Measurements from ENCODE around the gene FRG2.
"Not testable (repeated sequence)": the region's sequence is repeated elsewhere in the genome, so short reads cannot be mapped to it uniquely, and the experiment has no call there.

FRG2 gene

DNA sequence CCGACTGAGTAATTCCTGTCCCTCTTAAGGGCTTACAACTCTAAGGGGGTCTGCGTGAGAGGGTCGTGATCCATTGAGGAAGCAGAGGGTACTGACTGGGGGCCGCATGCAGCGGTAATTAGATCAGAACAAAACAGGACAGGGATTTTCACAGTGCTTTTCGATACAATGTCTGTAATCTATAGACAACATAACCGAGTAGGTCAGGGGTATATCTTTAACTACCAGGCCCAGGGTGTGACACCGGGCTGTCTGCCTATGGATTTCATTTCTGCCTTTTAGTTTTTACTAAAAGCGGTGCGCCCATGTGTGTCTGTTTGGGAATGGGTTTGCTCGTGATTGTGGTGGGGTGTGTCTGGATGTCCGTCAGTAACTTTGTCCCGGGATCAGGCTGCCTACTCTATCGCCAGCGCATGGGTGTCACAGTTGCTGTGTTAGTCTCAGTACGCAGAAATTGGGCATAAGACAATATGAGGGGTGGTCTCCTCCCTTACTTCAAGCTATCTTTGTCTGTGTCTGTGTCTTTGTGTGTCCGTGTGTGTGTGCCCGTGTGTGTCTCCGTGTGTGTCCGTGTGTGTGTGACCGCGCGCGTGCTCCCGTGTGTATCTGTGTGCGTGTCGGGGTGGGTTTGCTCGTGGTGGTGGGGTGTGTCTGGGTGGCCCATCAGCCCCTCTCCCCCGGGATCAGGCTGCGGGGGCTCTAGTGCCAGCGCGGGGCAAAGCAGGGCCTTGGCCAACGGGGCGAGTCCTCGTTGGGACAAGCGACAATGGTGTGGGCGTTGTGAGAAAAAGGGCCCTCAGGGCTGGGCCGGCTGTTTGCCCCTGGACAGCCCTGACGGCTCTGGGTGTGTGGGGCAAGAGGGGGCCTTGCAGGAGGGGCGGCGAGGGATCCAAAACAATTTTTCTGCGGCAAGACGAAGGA, 10.4 kb downstream of the FRG2 start:
- DNase-seq (ENCODE audit: low spot score): no peak

DNA sequence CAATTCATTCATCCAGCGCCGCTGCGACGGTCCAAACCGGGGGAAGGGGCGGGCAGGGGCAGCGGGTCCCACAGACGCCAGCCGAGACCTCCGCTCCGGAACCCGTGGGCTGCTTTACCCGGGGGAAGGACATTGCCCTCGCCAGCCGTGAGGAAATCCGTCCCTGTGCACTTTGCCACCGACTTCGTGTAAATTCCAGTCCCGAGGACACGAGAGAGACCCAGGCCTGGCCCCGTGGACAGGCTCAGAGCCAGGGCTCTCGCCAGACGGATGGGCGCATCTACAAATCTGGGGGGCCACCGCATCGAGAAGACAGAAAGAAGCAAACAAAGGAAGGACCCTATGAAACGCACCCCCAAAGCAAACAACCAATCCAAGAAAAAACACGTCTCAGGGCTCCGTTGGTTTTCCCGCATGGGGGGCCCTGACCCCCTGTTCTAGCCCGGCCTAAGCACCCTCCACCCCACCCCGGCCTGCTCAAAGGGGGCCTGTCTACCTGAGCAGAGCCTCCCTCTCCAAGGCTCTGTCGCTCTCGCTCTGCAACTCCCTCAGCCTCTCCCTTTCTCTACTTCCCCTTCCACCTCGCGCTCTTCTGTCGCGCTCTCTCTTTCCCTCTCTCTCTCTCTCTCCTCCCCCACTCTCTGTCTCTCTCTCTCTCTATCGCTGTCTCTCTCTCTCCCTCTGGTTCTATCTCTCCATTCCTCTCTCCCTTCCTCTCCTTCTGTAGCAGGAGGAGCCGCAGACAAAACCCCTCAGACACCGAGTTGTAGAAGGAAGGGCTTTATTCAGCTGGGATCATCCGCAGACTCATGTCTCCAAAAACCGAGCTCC, 11.3 kb downstream of the FRG2 start:
- DNase-seq (ENCODE audit: low spot score): no peak

DNA sequence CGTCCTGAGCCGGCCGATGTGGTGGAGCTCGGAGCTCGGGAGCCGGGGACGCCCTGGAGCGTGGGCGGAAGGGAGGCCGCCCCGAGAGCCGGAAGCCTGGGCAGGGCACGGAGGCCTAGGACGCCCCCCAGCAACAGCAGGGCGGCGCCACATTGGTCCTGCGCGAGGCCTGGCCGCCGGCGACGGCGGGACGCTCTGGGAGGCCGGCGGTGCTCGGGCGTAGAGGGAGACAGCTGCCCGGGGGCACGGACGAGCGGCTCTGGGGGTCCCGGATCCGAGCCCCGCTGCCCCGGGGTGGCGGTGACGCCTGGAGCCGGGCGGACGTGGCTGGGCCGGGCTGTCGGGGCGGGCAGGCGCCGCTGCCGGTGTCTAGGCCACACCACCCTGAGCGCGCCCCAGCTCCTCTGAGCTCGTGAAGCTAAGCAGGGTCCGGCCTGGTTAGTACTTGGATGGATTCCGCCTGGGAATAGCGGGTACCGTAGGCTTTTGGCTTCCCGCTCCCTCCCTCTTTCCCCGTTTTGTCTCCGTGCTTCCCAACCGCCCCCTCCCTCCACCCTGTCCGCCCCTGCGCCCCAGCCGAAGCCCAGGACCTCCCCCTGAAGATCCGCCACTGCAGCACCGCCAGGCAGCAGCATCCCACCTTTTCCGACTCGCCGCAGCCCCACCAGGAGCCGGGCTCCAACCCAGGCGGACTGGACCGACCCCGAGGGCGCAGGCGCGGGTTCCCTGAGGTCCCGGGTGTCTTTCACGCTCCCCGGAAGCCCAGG, 12.1 kb downstream of the FRG2 start:
- peak; percentile 37 for DNase-seq (ENCODE audit: low spot score)

DNA sequence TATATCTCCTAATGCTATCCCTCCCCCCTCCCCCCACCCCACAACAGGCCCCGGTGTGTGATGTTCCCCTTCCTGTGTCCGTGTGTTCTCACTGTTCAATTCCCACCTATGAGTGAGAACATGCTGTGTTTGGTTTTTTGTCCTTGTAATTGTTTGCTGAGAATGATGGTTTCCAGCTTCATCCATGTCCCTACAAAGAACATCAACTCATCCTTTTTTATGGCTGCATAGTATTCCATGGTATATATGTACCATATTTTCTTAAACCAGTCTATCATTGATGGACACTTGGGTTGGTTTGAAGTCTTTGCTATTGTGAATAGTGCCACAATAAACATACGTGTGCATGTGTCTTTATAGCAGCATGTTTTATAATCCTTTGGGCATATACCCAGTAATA, 37.1 kb downstream of the FRG2 start:
- not testable (repeated sequence) for DNase-seq (ENCODE audit: low spot score)

DNA sequence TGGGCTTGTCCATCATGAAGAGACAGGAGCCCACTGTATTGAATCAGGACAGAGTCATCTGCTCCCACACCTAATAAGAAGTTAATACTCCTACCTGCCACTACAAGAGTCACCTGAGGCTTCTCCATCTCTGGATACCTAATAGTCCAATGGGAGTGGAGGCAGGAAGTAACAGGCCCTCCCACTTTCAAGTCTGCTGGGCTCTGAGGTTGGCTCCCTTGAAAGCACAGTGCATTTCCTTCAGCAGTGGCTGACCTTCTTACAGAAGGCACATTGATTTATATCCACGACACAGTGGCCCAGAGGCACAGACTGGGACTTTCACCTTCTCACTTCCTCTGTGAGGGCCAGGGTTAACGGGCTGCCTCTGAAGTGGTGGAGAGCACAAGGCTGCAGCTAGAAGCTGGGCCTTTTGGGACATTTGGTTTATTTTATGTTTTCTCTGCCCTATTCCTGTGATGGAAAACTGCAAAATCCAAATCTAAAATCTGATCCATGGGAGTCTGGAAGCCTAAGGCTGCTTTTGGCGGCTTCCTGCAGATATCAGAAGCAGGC, 38.1 kb downstream of the FRG2 start:
- DNase-seq (ENCODE audit: low spot score): no peak

DNA sequence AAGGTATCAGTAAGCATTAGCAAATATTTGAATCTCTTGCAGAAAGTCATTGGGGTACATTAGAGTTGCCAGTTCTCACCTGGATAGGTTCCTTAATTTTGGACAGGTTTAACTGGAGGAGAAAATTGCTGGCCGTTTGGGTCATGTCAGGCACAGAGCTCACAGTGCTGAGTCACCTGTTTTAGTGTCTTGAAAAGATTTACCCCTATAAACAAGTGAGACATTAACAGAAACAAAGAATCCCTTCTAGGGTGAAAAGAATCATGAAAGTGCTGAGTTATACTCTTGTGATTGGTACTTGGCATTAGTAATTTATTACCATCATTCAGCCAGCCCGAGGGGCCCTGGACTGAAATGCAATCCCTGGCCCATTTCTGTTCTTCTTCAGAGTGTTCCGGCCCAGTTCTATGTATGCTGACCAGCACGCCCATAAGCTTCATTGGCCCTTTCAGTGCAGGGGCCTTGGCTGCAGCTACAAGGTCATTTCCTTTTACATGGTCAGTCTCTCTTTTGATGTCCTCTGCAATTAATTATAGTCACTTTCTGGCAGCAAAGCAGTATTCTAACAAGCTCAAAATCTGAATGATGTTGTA, 41.3 kb downstream of the FRG2 start:
- DNase-seq (ENCODE audit: low spot score): not testable (repeated sequence)

DNA sequence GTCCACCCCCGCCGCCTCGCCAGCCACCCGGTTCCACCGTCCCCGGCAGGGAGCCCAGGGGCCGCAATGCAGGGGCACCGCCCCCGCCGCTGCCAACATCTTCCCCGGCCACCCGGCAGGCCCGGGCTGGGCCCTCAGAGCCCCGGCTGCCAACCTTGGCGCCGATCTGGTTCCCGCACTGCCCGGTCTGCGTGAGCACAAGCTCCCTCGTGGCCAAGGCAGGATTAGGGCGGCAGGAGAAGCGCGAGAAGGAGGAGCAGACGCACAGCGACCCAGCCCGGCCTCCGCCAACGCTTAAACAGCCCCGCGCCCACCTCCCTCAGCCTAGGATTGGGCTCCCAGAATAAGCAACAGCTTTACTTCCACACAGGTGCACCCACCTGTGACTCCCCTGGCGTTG, 42.4 kb downstream of the FRG2 start:
- DNase-seq (ENCODE audit: low spot score): not testable (repeated sequence)

DNA sequence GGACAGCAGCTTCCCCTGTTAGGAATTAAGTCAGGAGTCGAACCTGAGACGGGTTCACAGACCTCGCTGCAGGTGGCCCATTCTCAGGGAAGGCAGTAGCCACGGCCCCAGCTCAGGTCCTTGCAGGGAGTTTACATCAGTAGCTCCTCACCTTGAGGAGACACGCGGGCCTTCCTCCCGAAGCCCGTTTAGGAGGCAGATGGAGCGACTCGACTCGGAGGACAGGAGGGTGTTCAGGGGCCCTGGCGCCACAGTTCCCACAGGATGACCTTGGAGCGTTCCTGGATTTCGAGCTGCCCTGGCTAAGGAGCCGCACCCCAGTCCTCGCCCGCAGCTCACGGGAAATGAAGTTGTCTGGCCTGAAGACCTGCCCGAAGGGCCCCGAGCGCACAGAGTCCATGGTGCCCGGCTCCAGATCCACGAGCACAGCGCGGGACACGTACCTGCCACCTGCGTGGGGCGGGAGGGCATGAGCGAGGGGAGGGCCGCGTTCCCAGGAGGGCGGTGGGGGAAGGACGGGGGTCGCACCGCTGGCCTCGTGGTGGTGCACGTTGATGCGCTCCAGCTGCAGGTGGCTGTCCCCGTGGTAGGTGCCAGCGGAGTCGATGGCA, 43.0 kb downstream of the FRG2 start:
- not testable (repeated sequence) for DNase-seq (ENCODE audit: low spot score)

DNA sequence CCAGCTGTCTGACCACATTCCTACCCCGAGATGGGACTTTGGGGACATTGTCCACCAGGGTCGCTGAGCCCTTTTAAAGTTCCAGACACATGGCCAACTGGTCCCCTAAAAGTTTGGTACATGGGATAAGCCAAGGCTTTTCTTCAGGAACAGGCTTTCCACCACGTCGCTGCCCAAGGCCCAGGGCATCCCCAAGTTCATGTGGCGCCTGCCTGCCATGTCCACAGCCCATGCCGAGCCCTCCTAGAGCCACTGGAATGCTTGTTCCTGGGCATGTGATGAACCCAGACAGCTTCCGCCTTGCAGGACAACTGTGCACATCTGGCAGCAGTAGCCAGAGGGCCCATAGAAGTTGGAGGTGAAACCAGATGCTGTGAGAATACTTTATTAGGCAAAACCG, 45.1 kb downstream of the FRG2 start:
- no peak for DNase-seq (ENCODE audit: low spot score)

DNA sequence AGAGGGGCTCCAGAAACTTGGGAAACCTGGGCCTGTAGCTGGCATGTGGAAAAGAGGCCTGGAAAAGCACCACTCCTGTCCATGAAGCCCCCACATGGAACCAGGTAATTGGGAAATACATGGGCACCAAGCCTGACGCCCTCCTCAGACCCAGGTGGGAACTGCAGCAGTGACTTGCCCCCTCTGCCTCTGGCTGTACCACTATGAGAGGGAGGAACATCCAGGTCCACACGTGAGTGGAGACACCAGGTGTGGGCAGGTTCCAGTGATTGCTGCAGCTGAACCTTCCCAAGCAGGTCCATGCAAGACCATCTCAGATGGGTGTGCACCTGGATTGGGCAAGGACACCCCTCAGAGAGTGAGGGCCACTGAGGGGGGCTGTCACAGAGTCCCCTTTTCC, 46.8 kb downstream of the FRG2 start:
- DNase-seq (ENCODE audit: low spot score): not testable (repeated sequence)

DNA sequence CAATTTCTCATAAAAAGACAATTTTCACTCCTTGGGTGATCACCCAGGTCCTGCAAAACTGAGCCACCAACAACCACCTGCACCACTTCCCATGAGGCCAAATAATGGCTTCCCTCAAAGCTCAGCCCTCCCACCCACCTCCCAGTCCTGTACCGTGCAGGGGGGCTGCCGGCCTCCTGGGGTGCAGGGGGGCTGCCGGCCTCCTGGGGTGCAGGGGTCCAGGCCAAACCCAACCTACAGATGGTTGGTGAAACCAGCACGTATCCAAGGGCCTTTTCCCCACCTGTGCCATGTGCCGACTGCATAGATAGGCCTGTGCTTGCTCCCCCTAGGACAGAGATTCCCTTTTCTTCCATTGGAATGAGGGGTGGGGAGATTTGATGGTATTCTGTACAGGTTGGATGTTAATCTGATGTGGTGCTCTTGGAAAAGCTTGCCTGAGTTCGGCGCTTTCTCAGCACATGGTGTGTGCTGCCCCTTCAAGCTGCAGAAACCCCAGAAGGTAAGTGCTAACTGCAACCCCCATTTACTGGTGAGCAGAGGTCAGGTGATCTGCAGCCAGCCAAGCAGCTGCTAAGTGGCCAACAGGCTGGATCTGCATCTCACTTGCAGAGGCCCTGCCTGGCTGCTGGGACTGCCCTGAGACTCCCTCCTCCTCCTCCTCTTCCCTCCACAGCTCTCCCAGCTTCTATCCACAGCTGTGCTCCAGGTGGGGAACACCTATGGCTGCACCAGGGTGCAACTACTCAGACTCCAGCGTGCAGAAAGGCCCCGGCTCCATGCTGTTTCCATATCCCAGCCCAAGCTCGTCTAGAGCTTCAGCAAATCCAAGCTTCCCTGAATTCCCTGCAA, 47.6 kb downstream of the FRG2 start:
- no peak for DNase-seq (ENCODE audit: low spot score)

Data from D341Med (cell line).